ELF-1 (cell line): ENCODE measurements around the gene FRMD4A.
A peak's percentile ranks its signal among the peaks of the same experiment; 100 is the strongest.

ENCODE experiments used
- DNase-seq: peaks from one replicate; pipeline ENCODE4 v3.0.0-alpha.2; 2016; ENCODE audit warnings: low read depth, low spot score

Gene FRMD4A

DNA sequence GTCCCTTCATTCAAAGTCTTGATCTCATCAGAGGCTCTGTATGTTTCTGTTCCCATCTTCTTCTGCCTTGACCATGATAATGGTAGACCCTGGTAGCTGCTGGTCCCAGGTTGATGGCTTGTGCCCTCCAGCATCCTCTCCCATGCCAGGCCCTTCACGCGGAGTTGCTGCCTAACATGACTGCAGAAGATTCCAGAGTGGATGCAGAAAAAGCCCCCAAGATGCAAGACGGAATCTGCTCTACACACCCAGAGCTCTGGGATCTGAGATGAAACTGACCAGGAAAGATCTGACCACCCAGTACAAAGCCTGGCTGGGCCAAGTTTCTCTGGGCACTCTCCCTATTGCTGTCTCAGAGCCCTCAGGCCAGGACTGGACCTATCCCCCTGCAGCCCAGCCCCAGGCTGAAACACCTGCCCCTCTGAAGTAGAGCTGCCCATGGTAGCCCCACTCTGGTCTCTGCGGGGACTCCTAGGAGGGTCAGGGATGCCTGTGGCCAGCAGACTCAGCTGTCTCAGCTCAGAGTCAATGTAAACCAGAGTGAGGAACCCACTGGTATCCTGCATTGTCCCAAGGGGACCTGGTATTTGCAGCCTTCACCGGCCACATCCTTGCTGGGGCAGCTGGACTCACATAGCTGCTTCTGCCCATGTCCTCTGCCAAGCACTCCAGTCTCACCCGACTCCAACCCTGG is 9.5 kb upstream of the FRMD4A start:
- no peak for DNase-seq

GRCh38 chr10:14336736-14337135 is 6.0 kb upstream of the FRMD4A start:
- DNase-seq, result no peak

- DNase-seq, result peak; percentile 19
These were observed 4.0 kb upstream of the FRMD4A start for GRCh38 chr10:14334771-14335170.

DNA sequence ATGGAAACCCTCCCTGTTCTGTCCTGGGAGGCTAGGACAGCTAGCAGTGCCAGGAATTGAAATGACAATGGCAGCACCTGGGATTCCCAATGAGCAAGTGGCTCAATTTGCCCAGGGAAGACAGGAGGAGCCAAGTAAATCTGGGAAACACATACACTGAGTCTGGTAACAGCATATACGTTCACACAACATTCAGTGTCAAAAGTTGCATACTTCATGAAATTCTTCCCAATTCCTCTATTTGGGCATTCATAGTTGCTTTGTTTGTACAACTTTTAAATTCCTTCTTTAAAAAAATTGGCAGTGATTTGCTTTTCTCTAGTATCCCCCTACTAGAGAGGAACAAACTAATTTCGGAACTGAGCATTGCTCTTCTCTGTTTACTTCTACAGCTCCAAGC is 2.9 kb upstream of the FRMD4A start:
- no peak for DNase-seq

DNA sequence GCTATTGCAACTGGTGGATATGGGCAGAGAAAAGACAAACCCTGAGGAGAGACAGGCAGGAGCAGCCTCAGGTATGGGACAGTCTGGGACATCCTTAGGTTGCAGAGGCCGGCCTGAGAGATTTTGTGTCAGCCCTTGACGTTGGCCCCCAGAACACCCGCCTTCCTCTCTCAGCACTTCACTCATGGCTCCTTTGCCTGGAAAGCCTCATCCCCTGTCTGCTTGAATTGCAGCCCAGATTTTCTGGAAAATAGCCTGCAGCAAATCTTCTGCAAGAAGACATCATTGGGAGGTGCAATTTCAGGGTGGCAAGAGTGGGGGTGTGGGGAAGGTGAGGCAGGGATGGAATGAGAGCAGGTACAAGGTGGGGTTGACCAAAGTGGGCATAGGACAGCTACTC is 2.2 kb upstream of the FRMD4A start:
- DNase-seq, result no peak

GRCh38 chr10:14329746-14330173 is 964 bp downstream of the FRMD4A start:
- DNase-seq, result peak; percentile 54

- no peak for DNase-seq
These were observed 1.6 kb downstream of the FRMD4A start for GRCh38 chr10:14328881-14329672.

- DNase-seq, result no peak
These were observed 3.2 kb downstream of the FRMD4A start for GRCh38 chr10:14327527-14327926.

- no peak for DNase-seq
These were observed 4.1 kb downstream of the FRMD4A start for GRCh38 chr10:14326581-14326980.

DNA sequence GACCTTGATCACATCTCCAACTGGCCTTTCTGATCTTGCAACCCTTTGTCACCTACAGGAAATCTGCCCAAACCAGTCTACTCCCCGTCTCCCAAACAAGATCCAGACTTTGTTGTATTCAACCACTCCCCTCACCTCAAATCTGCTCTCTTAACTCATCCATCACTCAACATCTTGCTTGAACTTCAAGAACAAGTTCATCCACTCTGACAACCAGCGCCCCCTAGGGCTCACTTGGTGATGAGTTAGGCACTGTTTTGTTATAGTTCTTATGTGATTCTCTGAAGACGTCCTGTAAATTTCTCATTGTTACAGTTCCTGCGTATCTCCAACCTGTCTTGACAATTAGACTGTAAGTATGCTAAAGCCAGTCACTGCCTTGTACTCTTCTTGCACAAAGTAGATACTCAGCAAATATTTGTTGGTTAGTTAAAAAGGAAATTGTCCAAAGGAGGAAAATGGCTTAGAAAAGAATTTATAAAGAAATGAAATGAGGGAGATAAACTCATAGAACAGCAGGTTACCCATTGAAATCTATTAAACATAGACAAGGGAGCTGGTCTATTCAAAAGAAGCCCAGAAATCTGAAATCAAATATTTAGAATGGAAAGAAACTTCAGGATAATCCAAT is 5.3 kb downstream of the FRMD4A start:
- DNase-seq, result peak; percentile 30

- no peak for DNase-seq
These were observed 8.1 kb downstream of the FRMD4A start for GRCh38 chr10:14322526-14323188.

GRCh38 chr10:14318007-14318406 is 12.7 kb downstream of the FRMD4A start:
- DNase-seq, result no peak

DNA sequence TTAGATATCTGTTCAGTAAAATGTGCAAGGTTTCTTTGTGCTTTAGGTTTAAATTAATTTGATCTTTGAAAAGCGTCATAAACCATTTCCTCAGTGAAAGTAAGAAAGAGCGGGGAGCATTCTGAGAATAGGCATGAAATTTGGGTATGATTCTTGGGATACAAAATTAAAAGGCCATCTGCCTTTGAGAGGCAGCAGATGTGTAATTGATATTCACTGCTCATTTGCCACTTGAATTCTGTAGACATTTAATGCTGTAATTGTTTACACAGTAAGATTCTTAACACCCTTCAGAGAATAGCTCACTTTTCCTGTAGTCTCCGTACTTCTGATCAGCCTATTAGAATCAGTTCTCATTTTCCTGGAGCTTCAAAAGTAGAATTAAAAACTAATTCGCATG is 18.7 kb downstream of the FRMD4A start:
- no peak for DNase-seq

- no peak for DNase-seq
These were observed 19.3 kb downstream of the FRMD4A start for GRCh38 chr10:14311206-14311957.

- DNase-seq, result no peak
These were observed 21.1 kb downstream of the FRMD4A start for GRCh38 chr10:14309593-14309992.

DNA sequence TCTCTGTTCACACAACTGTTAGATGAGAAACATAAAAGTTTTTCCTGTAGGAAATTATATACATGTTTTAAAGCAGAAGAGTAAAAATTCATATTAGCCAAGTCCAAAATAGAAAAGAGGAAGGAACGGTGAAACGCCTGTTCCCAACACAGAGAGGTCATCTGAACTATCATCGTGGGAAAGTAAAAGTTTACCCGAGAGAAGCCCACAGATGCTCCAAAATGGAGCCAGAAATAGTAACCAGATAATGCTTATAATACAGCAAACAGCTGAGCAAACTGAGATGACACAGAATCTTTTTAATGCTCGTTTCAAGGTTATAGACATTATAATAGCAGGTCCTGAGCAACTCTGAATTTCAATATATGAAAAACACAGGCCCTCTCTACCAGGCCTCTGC is 24.5 kb downstream of the FRMD4A start:
- no peak for DNase-seq

GRCh38 chr10:14304046-14304445 is 26.7 kb downstream of the FRMD4A start:
- no peak for DNase-seq

- DNase-seq, result peak; percentile 19
These were observed 28.7 kb downstream of the FRMD4A start for GRCh38 chr10:14302035-14302434.

- peak; percentile 17 for DNase-seq
These were observed 31.2 kb downstream of the FRMD4A start for GRCh38 chr10:14299556-14299955.

DNA sequence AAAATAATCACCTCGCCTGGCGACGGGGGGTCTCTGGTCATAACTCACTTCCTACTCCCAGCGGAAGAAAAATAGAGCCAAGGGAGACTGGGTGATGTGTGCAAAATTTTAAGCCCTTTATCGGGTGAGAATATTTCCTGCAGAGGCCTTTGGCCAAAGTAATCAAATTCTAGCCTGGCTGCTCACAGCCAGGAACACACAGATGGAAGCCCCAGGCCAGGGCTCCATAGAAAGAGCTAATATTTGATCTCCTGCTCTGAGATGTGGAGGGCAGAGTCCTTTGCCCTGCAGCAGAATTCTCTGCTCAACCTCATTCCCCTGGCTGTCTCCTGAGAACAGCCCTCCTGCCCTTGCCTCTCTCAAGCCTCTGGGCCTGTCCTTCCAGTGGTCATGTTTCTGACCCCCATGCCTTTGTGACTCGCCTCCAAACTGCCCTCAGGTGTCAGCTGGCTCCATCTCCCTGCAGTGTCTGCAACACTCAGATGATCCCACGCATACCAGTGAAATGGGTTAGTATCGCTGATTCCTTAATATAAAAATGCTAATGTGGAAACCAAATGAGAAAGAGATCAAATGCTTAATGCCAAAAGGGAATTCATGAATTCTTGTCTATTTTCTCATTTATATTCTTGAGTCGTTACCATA is 34.5 kb downstream of the FRMD4A start:
- DNase-seq, result peak; percentile 88
